Mesenchymal stem cell (in vitro differentiated cells and primary cell): Measurements from ENCODE around the gene FAM20A.

ENCODE experiments used
- DNase-seq: peaks from one replicate; pipeline ENCODE4 v3.0.0-alpha.2; 2013
- H2AFZ ChIP-seq: one replicate; pipeline ENCODE4 v1.6.1; 2013; ENCODE audit warnings: low read depth, mild to moderate bottlenecking, control low read depth, inconsistent platforms, low read length, moderate library complexity
- H2AK5ac ChIP-seq: 2 replicates; pipeline ENCODE4 v1.6.1; 2013; ENCODE audit warnings: low read length, moderate library complexity, mild to moderate bottlenecking, inconsistent platforms; ENCODE audit not compliant: severe bottlenecking
- H2BK120ac ChIP-seq: one replicate; pipeline ENCODE4 v1.6.1; 2013; ENCODE audit warnings: low read depth, mild to moderate bottlenecking, inconsistent platforms, low read length, moderate library complexity
- H2BK12ac ChIP-seq, 2 experiments: one replicate each; pipeline ENCODE4 v1.6.1; 2013; ENCODE audit warnings: inconsistent platforms in 2 of 2, low read length in 2 of 2, mild to moderate bottlenecking in 2 of 2, moderate library complexity in 2 of 2, control low read depth in 1 of 2
- H2BK15ac ChIP-seq: one replicate; pipeline ENCODE4 v1.6.1; 2013; ENCODE audit warnings: mild to moderate bottlenecking, low read depth, inconsistent platforms; ENCODE audit not compliant: poor library complexity, severe bottlenecking
- H2BK5ac ChIP-seq: 2 replicates; pipeline ENCODE4 v1.6.1; 2013; ENCODE audit warnings: low read depth, mild to moderate bottlenecking, low read length, control low read depth, inconsistent platforms; ENCODE audit not compliant: poor library complexity, severe bottlenecking
- H3K14ac ChIP-seq, 2 experiments: one replicate each; pipeline ENCODE4 v1.6.1; 2013; ENCODE audit warnings: inconsistent platforms in 2 of 2, low read length in 2 of 2, control low read depth in 1 of 2, mild to moderate bottlenecking in 1 of 2, moderate library complexity in 1 of 2
- H3K18ac ChIP-seq, 2 experiments: one replicate each; pipeline ENCODE4 v1.6.1; 2013; ENCODE audit warnings: inconsistent platforms in 2 of 2, low read length in 2 of 2, control low read depth in 1 of 2, low read depth in 1 of 2, mild to moderate bottlenecking in 1 of 2
- H3K23ac ChIP-seq, 2 experiments: one replicate each; pipeline ENCODE4 v1.6.1; 2013; ENCODE audit warnings: inconsistent platforms in 2 of 2, low read length in 2 of 2, mild to moderate bottlenecking in 2 of 2, moderate library complexity in 2 of 2, control low read depth in 1 of 2
- H3K27ac ChIP-seq: 2 replicates; pipeline ENCODE4 v1.5.1; 2013; ENCODE audit warnings: mild to moderate bottlenecking, moderate library complexity, low read length, control low read depth, inconsistent platforms; ENCODE audit not compliant: poor library complexity, severe bottlenecking
- H3K27me3 ChIP-seq, 2 experiments: 2 replicates each; pipeline versions ENCODE4 v1.6.1 to v1.7.0; 2013; ENCODE audit warnings: low read length in 2 of 2, mild to moderate bottlenecking in 2 of 2, moderate library complexity in 2 of 2, control low read depth in 1 of 2, inconsistent platforms in 1 of 2; ENCODE audit not compliant: control insufficient read depth in 1 of 2, insufficient read depth in 1 of 2
- H3K36me3 ChIP-seq, 2 experiments: 2 replicates each; pipeline versions ENCODE4 v1.6.1 to v1.7.0; 2013; ENCODE audit warnings: low read length in 2 of 2, control low read depth in 1 of 2, inconsistent platforms in 1 of 2, low read depth in 1 of 2, mild to moderate bottlenecking in 1 of 2; ENCODE audit not compliant: insufficient read depth in 2 of 2, control insufficient read depth in 1 of 2
- H3K4ac ChIP-seq, 2 experiments: one replicate each; pipeline ENCODE4 v1.6.1; 2013; ENCODE audit warnings: inconsistent platforms in 2 of 2, low read length in 2 of 2, mild to moderate bottlenecking in 2 of 2, moderate library complexity in 2 of 2, control low read depth in 1 of 2, low read depth in 1 of 2
- H3K4me1 ChIP-seq: 2 replicates; pipeline ENCODE4 v1.6.1; 2013; ENCODE audit warnings: low read depth, low read length, control low read depth; ENCODE audit not compliant: control insufficient read depth, insufficient read depth
- H3K4me2 ChIP-seq: 2 replicates; pipeline ENCODE4 v1.6.1; 2013; ENCODE audit warnings: low read length, mild to moderate bottlenecking, inconsistent platforms; ENCODE audit not compliant: poor library complexity, severe bottlenecking
- H3K4me3 ChIP-seq, 2 experiments: 2 replicates each; pipeline versions ENCODE4 v1.5.1 to v1.7.0; 2013; ENCODE audit warnings: low read length in 2 of 2, mild to moderate bottlenecking in 2 of 2, control low read depth in 1 of 2, low read depth in 1 of 2; ENCODE audit not compliant: insufficient read depth in 1 of 2
- H3K79me1 ChIP-seq: replicated peaks from 2 replicates; pipeline ENCODE4 v1.6.1; 2013; ENCODE audit warnings: mild to moderate bottlenecking, control low read depth, low read length, inconsistent platforms; ENCODE audit not compliant: poor library complexity, severe bottlenecking
- H3K9ac ChIP-seq: 2 replicates; pipeline ENCODE4 v1.7.0; 2013; ENCODE audit warnings: mild to moderate bottlenecking, low read length, moderate library complexity
- H3K9me3 ChIP-seq: 2 replicates; pipeline ENCODE4 v1.7.0; 2013; ENCODE audit warnings: mild to moderate bottlenecking, low read length; ENCODE audit not compliant: control insufficient read depth
- H4K8ac ChIP-seq: one replicate; pipeline ENCODE4 v1.6.1; 2013; ENCODE audit warnings: inconsistent platforms, mild to moderate bottlenecking, low read length, moderate library complexity
- H4K91ac ChIP-seq: one replicate; pipeline ENCODE4 v1.6.1; 2013; ENCODE audit warnings: mild to moderate bottlenecking, low read length, inconsistent platforms
- WGBS: methylation state at CpG from one replicate; pipeline ENCODE4 v1.1.7; 2013; ENCODE audit warnings: mixed read lengths; 5-methylcytosine and 5-hydroxymethylcytosine counted together

Gene FAM20A

DNA sequence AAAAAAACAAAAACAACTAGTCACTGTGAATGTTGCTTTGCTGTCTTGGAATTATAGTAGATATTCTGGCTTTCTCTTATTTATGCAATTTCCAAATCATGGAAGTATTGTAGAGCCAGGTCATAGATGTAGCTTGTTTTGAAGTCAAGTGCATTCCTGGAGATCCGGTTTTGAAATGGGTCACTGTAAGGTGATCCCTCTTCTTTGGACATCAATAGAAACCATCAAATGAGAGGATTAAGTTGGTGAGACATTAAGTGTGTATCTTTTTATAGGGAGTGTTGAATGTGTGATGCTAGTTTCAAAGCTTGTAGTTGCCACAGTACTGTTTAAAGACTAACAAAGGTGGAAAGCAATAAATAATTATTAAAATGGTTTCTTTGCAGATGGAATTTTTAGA lies 84.4 kb downstream of the FAM20A start:
- 100% methylated on average over 1 of the region's 1 CpG for whole genome bisulfite sequencing

GRCh38 chr17:68514831-68515635 lies 86.1 kb downstream of the FAM20A start:
- H3K27ac ChIP-seq, result peak overlapping the region; percentile 41
- H3K14ac ChIP-seq, result no peak overlapping the region
- no peak overlapping the region for H2BK5ac ChIP-seq
- peaks cover 6% of the 10 kb centered on the region for H3K4me1 ChIP-seq
- no peak overlapping the region for H4K91ac ChIP-seq
- H2BK12ac ChIP-seq, result no peak overlapping the region
- no peak overlapping the region for H4K8ac ChIP-seq
- no peak overlapping the region for H2AFZ ChIP-seq
- no peaks in the 10 kb centered on the region for H3K9me3 ChIP-seq
- H3K4me3 ChIP-seq, result peak overlapping the region in 1 of 2 experiments; percentile 91
- H3K27me3 ChIP-seq, result no peaks in the 10 kb centered on the region
- H2BK120ac ChIP-seq, result no peak overlapping the region
- peak overlapping the region; percentile 100 for H3K9ac ChIP-seq
- H3K4ac ChIP-seq, result no peak overlapping the region
- no peak overlapping the region for H2BK15ac ChIP-seq
- H3K23ac ChIP-seq, result no peak overlapping the region
- peaks cover 16 to 51% of the 10 kb centered on the region in 2 experiments for H3K36me3 ChIP-seq
- no peak overlapping the region for H3K18ac ChIP-seq
- no peak overlapping the region for H2AK5ac ChIP-seq
- H3K79me1 ChIP-seq, result peaks cover 10% of the 10 kb centered on the region
- H3K4me2 ChIP-seq, result peak overlapping the region; percentile 77
- peak; percentile 87 for DNase-seq
- 66% methylated on average over 14 of the region's 15 CpGs for WGBS

More for the DNA sequence above, 84.4 kb downstream of the FAM20A start:
- H2BK120ac ChIP-seq, result no peak overlapping the region
- no peak overlapping the region for H2AK5ac ChIP-seq
- no peak for DNase-seq
- peak overlapping the region; percentile 100 for H3K9ac ChIP-seq
- H3K27ac ChIP-seq, result no peak overlapping the region
- no peak overlapping the region for H3K23ac ChIP-seq
- no peak overlapping the region for H3K4me2 ChIP-seq
- H3K14ac ChIP-seq, result no peak overlapping the region
- H3K79me1 ChIP-seq, result peaks cover 7% of the 10 kb centered on the region
- H2BK5ac ChIP-seq, result no peak overlapping the region
- peaks cover 4% of the 10 kb centered on the region for H3K4me1 ChIP-seq
- H3K27me3 ChIP-seq, result no peaks in the 10 kb centered on the region
- H2AFZ ChIP-seq, result no peak overlapping the region
- peaks cover 20 to 64% of the 10 kb centered on the region in 2 experiments for H3K36me3 ChIP-seq
- no peak overlapping the region for H2BK12ac ChIP-seq
- no peak overlapping the region for H3K18ac ChIP-seq
- H3K4me3 ChIP-seq, result no peak overlapping the region
- no peak overlapping the region for H4K8ac ChIP-seq
- H3K4ac ChIP-seq, result no peak overlapping the region
- H4K91ac ChIP-seq, result no peak overlapping the region
- H3K9me3 ChIP-seq, result no peaks in the 10 kb centered on the region
- H2BK15ac ChIP-seq, result no peak overlapping the region

DNA sequence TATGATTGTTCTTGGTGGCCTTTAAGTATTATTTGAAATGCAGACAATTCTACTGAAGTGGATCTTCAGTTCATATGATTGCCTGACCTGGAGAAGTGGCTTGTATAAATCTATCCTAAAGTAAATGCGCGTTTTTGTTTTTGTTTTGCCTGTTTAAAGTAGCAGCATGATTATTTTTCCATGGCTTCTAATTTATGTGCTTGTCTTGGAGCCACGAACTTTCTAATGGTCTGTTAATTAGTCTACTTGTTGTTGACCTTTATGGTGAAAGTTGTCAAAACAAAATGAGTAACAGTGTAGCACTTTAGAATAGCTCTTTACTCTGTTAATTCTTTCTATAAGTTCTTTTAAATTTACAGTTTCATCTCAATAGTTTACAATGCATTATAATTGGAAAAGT lies 87.2 kb downstream of the FAM20A start:
- H3K18ac ChIP-seq, result no peak overlapping the region
- H2AFZ ChIP-seq, result no peak overlapping the region
- DNase-seq, result no peak
- H3K36me3 ChIP-seq, result peaks cover 13 to 40% of the 10 kb centered on the region in 2 experiments
- H3K14ac ChIP-seq, result no peak overlapping the region
- no peak overlapping the region for H2BK120ac ChIP-seq
- H2BK5ac ChIP-seq, result no peak overlapping the region
- H3K4me3 ChIP-seq, result peak overlapping the region in 1 of 2 experiments; percentile 91
- 10% methylated on average over 3 of the region's 3 CpGs for WGBS
- no peaks in the 10 kb centered on the region for H3K27me3 ChIP-seq
- no peak overlapping the region for H3K23ac ChIP-seq
- H3K9ac ChIP-seq, result peak overlapping the region; percentile 100
- H2BK12ac ChIP-seq, result no peak overlapping the region
- no peak overlapping the region for H2BK15ac ChIP-seq
- peak overlapping the region; percentile 59 for H3K4me2 ChIP-seq
- no peak overlapping the region for H3K4ac ChIP-seq
- H2AK5ac ChIP-seq, result no peak overlapping the region
- peaks cover 7% of the 10 kb centered on the region for H3K79me1 ChIP-seq
- H4K91ac ChIP-seq, result no peak overlapping the region
- H3K4me1 ChIP-seq, result peaks cover 4% of the 10 kb centered on the region
- no peak overlapping the region for H4K8ac ChIP-seq
- H3K9me3 ChIP-seq, result no peaks in the 10 kb centered on the region
- no peak overlapping the region for H3K27ac ChIP-seq

- Histone ChIP-seq H2AFZ (no peak overlapping the region), H3K79me1 (peaks cover 4% of the 10 kb centered on the region), H3K4me3 (peak overlapping the region; percentile 91 to 94), H3K4me2 (peak overlapping the region; percentile 59), H3K36me3 (peaks cover 8 to 30% of the 10 kb centered on the region in 2 experiments), H2BK15ac (peak overlapping the region; percentile 99), H4K91ac (peak overlapping the region; percentile 99), H3K23ac (no peak overlapping the region), H2BK12ac (peak overlapping the region; percentile 1 to 11), H3K27me3 (no peaks in the 10 kb centered on the region), H3K14ac (peak overlapping the region in 1 of 2 experiments; percentile 83), H2AK5ac (no peak overlapping the region), H2BK5ac (no peak overlapping the region), H4K8ac (peak overlapping the region; percentile 99), H3K18ac (peak overlapping the region; percentile 99 to 100), H2BK120ac (peak overlapping the region; percentile 99), H3K9me3 (no peaks in the 10 kb centered on the region), H3K27ac (peak overlapping the region; percentile 51), H3K9ac (peak overlapping the region; percentile 100), H3K4me1 (peaks cover 4% of the 10 kb centered on the region), H3K4ac (peak overlapping the region; percentile 96 to 97)
- DNase-seq, result peak; percentile 68
- under 1% methylated on average over 16 of the region's 20 CpGs for WGBS
Measured at GRCh38 chr17:68512960-68513474, 88.2 kb downstream of the FAM20A start.
